Stimulated activated naive B cell treated with anti-CD40 and anti-IgM and Interleukin-4, amounts not matched to agents 10 μg/mL and 1 μg/mL and 100 μg/mL, for 72 hours (primary cell): ENCODE results near the gene FAM107B.

Source experiments
- ATAC-seq, 2 donors: fragments of 150-1000 bp; cut with Tn5 transposase; replicated peaks; 2 replicates each; pipeline ENCODE4 v1.10.0; 2021; ENCODE audit warnings: moderate library complexity in 1 of 2
- DNase-seq: peaks from one replicate; pipeline ENCODE4 v3.0.0; 2021
- H3K27ac Mint-ChIP-seq: one replicate; pipeline ENCODE4 v1.8.0; 2022; ENCODE audit warnings: mild to moderate bottlenecking, mixed read lengths
- H3K27me3 Mint-ChIP-seq, 2 donors: one replicate each; pipeline ENCODE4 v1.8.0; 2022; ENCODE audit warnings: mixed read lengths in 2 of 2
- H3K36me3 Mint-ChIP-seq, 2 donors: one replicate each; pipeline ENCODE4 v1.8.0; 2022; ENCODE audit warnings: mixed read lengths in 2 of 2, mild to moderate bottlenecking in 1 of 2
- H3K4me1 Mint-ChIP-seq, 2 donors: one replicate each; pipeline ENCODE4 v1.8.0; 2022; ENCODE audit warnings: mixed read lengths in 2 of 2, mild to moderate bottlenecking in 1 of 2
- H3K4me3 Mint-ChIP-seq, 2 donors: one replicate each; pipeline ENCODE4 v1.8.0; 2022; ENCODE audit warnings: mild to moderate bottlenecking in 2 of 2, mixed read lengths in 2 of 2, moderate library complexity in 1 of 2
- H3K9me3 Mint-ChIP-seq, 2 donors: one replicate each; pipeline ENCODE4 v1.8.0; 2022; ENCODE audit warnings: mixed read lengths in 2 of 2, mild to moderate bottlenecking in 1 of 2

Gene FAM107B

DNA sequence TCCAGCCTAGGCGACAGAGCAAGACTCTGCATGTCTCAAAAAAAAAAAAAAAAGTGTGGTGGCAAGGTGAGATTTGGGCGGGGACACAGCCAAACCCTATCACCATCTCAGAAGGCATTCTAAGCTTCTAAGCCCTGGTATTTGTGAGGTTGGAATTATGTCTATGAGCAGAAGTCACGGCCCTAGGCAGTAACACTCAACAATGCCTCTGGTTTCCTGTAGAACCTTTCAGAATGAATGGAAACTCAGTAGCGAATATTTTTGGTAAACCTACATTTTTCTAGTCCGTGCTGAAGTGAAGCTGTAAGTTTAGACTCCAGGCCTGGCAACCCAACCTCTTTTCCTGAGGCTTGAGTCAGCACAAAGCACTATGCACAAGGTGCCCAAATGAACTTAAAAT is 88.3 kb downstream of the FAM107B start:
- no peak overlapping the region for H3K27ac Mint-ChIP-seq
- DNase-seq (no peak), ATAC-seq (no peak)
- no peaks in the 10 kb centered on the region for H3K9me3 Mint-ChIP-seq
- H3K4me3 Mint-ChIP-seq, result no peak overlapping the region
- H3K36me3 Mint-ChIP-seq, result peaks cover 0 to 2% of the 10 kb centered on the region in 2 donors
- peaks cover 7 to 9% of the 10 kb centered on the region in 2 donors for H3K4me1 Mint-ChIP-seq
- H3K27me3 Mint-ChIP-seq, result no peaks in the 10 kb centered on the region

GRCh38 chr10:14684354-14684753 is 90.3 kb downstream of the FAM107B start:
- Mint-ChIP-seq H3K27me3 (no peaks in the 10 kb centered on the region), H3K9me3 (no peaks in the 10 kb centered on the region), H3K27ac (no peak overlapping the region), H3K4me3 (no peak overlapping the region), H3K36me3 (peaks cover 0 to 2% of the 10 kb centered on the region in 2 donors), H3K4me1 (peaks cover 7 to 9% of the 10 kb centered on the region in 2 donors)
- no peak for DNase-seq
- no peak for ATAC-seq

GRCh38 chr10:14683256-14683655 is 91.4 kb downstream of the FAM107B start:
- Mint-ChIP-seq H3K4me3 (no peak overlapping the region), H3K9me3 (no peaks in the 10 kb centered on the region), H3K36me3 (peaks cover 0 to 2% of the 10 kb centered on the region in 2 donors), H3K27me3 (no peaks in the 10 kb centered on the region), H3K27ac (no peak overlapping the region), H3K4me1 (peaks cover 6 to 9% of the 10 kb centered on the region in 2 donors)
- no peak for ATAC-seq
- no peak for DNase-seq

- Mint-ChIP-seq H3K36me3 (peaks cover 0 to 2% of the 10 kb centered on the region in 2 donors), H3K27ac (no peak overlapping the region), H3K4me1 (peaks cover 9 to 11% of the 10 kb centered on the region in 2 donors), H3K4me3 (no peak overlapping the region), H3K9me3 (no peaks in the 10 kb centered on the region), H3K27me3 (no peaks in the 10 kb centered on the region)
- DNase-seq, result no peak
- no peak for ATAC-seq
Measured at GRCh38 chr10:14681802-14682201, 92.9 kb downstream of the FAM107B start.

DNA sequence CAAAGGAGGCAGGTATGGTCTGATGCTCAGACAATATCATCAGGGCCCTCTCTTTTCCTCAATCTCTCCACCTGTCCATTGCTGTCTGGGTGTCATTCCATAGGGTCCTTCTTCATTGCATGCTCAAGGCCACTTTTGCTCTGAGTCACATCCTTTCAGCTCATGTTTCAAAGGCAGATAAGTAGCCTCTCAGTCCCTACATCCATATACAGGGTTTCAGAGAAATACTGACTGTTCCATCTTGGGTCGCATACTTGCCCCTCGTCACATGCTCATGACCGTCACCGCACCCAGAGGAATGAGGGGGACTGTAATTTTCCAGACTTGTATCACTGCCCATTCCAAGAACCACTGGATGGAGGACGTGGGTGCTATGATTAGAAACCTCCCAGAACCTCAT is 93.4 kb downstream of the FAM107B start:
- no peaks in the 10 kb centered on the region for H3K27me3 Mint-ChIP-seq
- no peak overlapping the region for H3K4me3 Mint-ChIP-seq
- DNase-seq, result no peak
- peaks cover 0 to 2% of the 10 kb centered on the region in 2 donors for H3K36me3 Mint-ChIP-seq
- ATAC-seq, result no peak
- H3K9me3 Mint-ChIP-seq, result no peaks in the 10 kb centered on the region
- no peak overlapping the region for H3K27ac Mint-ChIP-seq
- H3K4me1 Mint-ChIP-seq, result peaks cover 10 to 11% of the 10 kb centered on the region in 2 donors

DNA sequence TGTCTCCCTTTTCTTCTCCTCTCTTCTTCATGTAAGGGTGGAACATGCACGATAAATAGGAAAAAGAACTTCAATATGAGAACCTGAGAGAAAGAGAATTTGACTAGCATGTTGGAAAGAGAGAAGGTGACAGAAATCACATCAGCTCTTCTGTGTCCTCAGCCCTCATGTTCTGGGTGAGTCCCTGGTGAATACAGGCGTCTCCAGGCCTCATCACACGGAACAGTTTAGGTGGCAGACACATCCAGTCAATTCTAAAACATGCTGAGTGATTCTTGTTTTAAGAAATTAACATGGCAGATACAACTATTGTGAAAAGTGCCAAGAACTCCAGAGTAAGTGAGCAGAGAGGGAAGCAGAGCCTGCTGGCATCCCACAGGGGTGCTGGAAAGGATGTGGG is 96.1 kb downstream of the FAM107B start:
- DNase-seq (no peak), ATAC-seq (no peak)
- Mint-ChIP-seq H3K4me3 (no peak overlapping the region), H3K4me1 (peaks cover 20 to 27% of the 10 kb centered on the region in 2 donors), H3K27ac (peak overlapping the region; percentile 69), H3K9me3 (no peaks in the 10 kb centered on the region), H3K27me3 (no peaks in the 10 kb centered on the region), H3K36me3 (no peaks in the 10 kb centered on the region)

GRCh38 chr10:14676732-14677131 is 98.0 kb downstream of the FAM107B start:
- H3K4me1 Mint-ChIP-seq, result peaks cover 26 to 35% of the 10 kb centered on the region in 2 donors
- H3K27ac Mint-ChIP-seq, result no peak overlapping the region
- no peaks in the 10 kb centered on the region for H3K9me3 Mint-ChIP-seq
- no peaks in the 10 kb centered on the region for H3K27me3 Mint-ChIP-seq
- no peaks in the 10 kb centered on the region for H3K36me3 Mint-ChIP-seq
- no peak for DNase-seq
- no peak for ATAC-seq
- no peak overlapping the region for H3K4me3 Mint-ChIP-seq

- H3K9me3 Mint-ChIP-seq, result no peaks in the 10 kb centered on the region
- peaks cover 22 to 35% of the 10 kb centered on the region in 2 donors for H3K4me1 Mint-ChIP-seq
- ATAC-seq (no peak), DNase-seq (no peak)
- no peaks in the 10 kb centered on the region for H3K27me3 Mint-ChIP-seq
- H3K4me3 Mint-ChIP-seq, result no peak overlapping the region
- H3K27ac Mint-ChIP-seq, result no peak overlapping the region
- H3K36me3 Mint-ChIP-seq, result no peaks in the 10 kb centered on the region
Measured at GRCh38 chr10:14674376-14675050, 100.2 kb downstream of the FAM107B start.

GRCh38 chr10:14673189-14673861 is 101.4 kb downstream of the FAM107B start:
- Mint-ChIP-seq H3K27ac (peak overlapping the region; percentile 42), H3K36me3 (no peaks in the 10 kb centered on the region), H3K4me1 (peaks cover 19 to 30% of the 10 kb centered on the region in 2 donors), H3K4me3 (peak overlapping the region; percentile 67 to 71), H3K9me3 (no peaks in the 10 kb centered on the region), H3K27me3 (no peaks in the 10 kb centered on the region)
- ATAC-seq (no peak), DNase-seq (no peak)

DNA sequence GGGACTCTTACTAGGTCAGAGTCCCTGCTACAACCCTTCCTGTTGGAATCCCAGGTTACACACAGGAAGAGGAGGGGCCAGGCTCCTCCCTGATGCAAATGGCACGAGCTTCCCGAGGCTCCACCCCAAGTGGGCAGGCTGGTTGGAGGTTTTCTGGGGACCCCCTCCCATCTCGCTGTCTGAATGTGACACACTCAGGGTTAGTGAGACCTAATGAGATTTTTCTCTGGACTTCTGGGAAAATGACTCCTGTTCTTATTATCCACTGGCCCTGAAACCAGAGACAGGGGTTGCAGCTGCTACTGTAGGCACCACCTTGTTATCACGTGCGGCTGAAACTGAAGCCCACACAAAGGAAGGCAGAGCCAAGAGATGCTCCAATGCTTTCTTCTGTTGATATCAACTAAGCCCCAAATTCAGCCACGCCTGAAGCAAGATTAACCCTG is 103.3 kb downstream of the FAM107B start:
- Mint-ChIP-seq H3K4me3 (no peak overlapping the region), H3K27me3 (no peaks in the 10 kb centered on the region), H3K9me3 (peaks cover 4 to 5% of the 10 kb centered on the region in 2 donors), H3K27ac (no peak overlapping the region), H3K36me3 (peaks cover 2 to 4% of the 10 kb centered on the region in 2 donors), H3K4me1 (peaks cover 17 to 24% of the 10 kb centered on the region in 2 donors)
- no peak for ATAC-seq
- no peak for DNase-seq

GRCh38 chr10:14670551-14671240 is 104.0 kb downstream of the FAM107B start:
- peaks cover 11 to 12% of the 10 kb centered on the region in 2 donors for H3K9me3 Mint-ChIP-seq
- H3K27me3 Mint-ChIP-seq, result no peaks in the 10 kb centered on the region
- peaks cover 17 to 24% of the 10 kb centered on the region in 2 donors for H3K4me1 Mint-ChIP-seq
- ATAC-seq, result no peak
- no peak overlapping the region for H3K27ac Mint-ChIP-seq
- peaks cover 7 to 11% of the 10 kb centered on the region in 2 donors for H3K36me3 Mint-ChIP-seq
- no peak for DNase-seq
- H3K4me3 Mint-ChIP-seq, result no peak overlapping the region

DNA sequence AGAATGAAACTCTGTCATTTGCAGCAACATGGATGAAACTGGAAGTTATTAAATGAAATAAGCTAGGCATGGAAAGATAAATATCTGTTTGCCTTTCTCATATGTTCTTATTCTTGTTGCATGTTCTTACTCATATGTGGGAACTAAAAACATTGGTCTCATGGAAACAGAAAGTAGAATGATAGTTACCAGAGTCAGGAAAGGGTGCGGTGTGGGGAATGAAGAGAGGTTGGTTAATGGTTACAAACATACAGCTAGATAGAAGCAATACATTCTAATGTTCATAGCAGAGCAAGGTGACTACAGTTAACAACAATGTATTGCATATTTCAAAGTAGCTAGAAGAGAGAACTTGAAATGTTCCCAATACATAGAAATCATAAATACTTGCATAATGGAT is 105.1 kb downstream of the FAM107B start:
- Mint-ChIP-seq H3K27ac (no peak overlapping the region), H3K27me3 (no peaks in the 10 kb centered on the region), H3K9me3 (peaks cover 12% of the 10 kb centered on the region in 2 donors), H3K36me3 (peaks cover 7 to 11% of the 10 kb centered on the region in 2 donors), H3K4me1 (peaks cover 16 to 17% of the 10 kb centered on the region in 2 donors), H3K4me3 (no peak overlapping the region)
- ATAC-seq, result no peak
- DNase-seq, result no peak

- Mint-ChIP-seq H3K27ac (no peak overlapping the region), H3K9me3 (peaks cover 12 to 14% of the 10 kb centered on the region in 2 donors), H3K4me3 (no peak overlapping the region), H3K36me3 (peaks cover 7 to 14% of the 10 kb centered on the region in 2 donors), H3K4me1 (peaks cover 4 to 8% of the 10 kb centered on the region in 2 donors), H3K27me3 (no peaks in the 10 kb centered on the region)
- DNase-seq (no peak), ATAC-seq (no peak)
Measured at GRCh38 chr10:14667781-14668180, 106.9 kb downstream of the FAM107B start.

DNA sequence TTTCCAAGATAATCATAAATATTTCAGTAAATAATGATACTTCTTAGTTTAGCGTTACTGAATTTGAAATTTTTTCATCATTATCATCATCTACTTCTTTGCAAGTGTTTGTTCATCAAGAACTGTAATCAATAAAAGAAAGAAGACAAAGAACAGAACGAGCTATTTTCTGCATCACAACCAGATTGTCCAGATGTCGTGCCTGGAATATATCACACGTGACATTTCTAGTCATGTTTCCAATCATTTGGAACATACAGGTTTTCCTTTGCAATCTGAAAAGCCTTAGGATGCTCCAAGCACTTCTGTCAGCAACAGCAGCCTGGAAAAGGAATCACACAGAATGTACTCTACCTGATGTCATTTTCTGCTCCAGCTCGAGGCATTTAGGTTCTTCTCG is 107.4 kb downstream of the FAM107B start:
- Mint-ChIP-seq H3K36me3 (peaks cover 7 to 14% of the 10 kb centered on the region in 2 donors), H3K9me3 (peaks cover 12 to 14% of the 10 kb centered on the region in 2 donors), H3K4me3 (no peak overlapping the region), H3K27me3 (no peaks in the 10 kb centered on the region), H3K27ac (no peak overlapping the region), H3K4me1 (peaks cover 8 to 13% of the 10 kb centered on the region in 2 donors)
- DNase-seq (no peak), ATAC-seq (no peak)
